Testis (tissue), 2 donors: ENCODE data around the gene DCAF17.

Experiments used
- CTCF ChIP-seq, 3 experiments: fragments of 450-650 bp in 2 of 3; fragments of 200-600 bp in 1 of 3; sonication (generic) in 1 of 3; IDR thresholded peaks; one replicate each; pipeline ENCODE4 v1.5.1; 2016 to 2019; ENCODE audit warnings: antibody characterized with exemption in 3 of 3, mild to moderate bottlenecking in 2 of 3, moderate library complexity in 1 of 3
- POLR2A ChIP-seq: fragments of 450-650 bp; IDR thresholded peaks from one replicate; pipeline ENCODE4 v1.6.1; 2017; ENCODE audit warnings: antibody characterized with exemption, mild to moderate bottlenecking, moderate library complexity

- TF ChIP-seq CTCF (IDR thresholded peaks at IDR 0.05), result no peak
- TF ChIP-seq POLR2A, result no peak
Measured at GRCh38 chr2:171482877-171483276, 48.9 kb downstream of the DCAF17 start.
